GM12878 (cell line): Measurements from ENCODE around the gene ATP2A2.

ENCODE experiments used
- BHLHE40 ChIP-seq, 2 experiments: fragments of 450-650 bp in 1 of 2; IDR thresholded peaks; 2 replicates each; pipeline ENCODE4 v1.6.1; 2011 to 2017; ENCODE audit warnings: low read depth in 2 of 2, borderline replicate concordance in 1 of 2, improper control_type of control experiment in 1 of 2, low read length in 1 of 2, mild to moderate bottlenecking in 1 of 2
- CHD1 ChIP-seq: IDR thresholded peaks from 2 replicates; pipeline ENCODE4 v1.6.1; 2012; ENCODE audit warnings: low read depth, low read length, improper control_type of control experiment
- EZH2 ChIP-seq: IDR thresholded peaks from 2 replicates; pipeline ENCODE4 v1.6.1; 2012; ENCODE audit warnings: low read depth, mild to moderate bottlenecking, control low read depth, inconsistent platforms, low read length, borderline replicate concordance; ENCODE audit not compliant: control insufficient read depth
- KDM1A ChIP-seq: fragments of 200-600 bp; sonication (generic); IDR thresholded peaks from 2 replicates; pipeline ENCODE4 v1.6.1; 2016; ENCODE audit warnings: borderline replicate concordance
- MTA3 ChIP-seq: IDR thresholded peaks from 2 replicates; pipeline ENCODE4 v1.6.1; 2012; ENCODE audit warnings: low read length, inconsistent platforms, borderline replicate concordance
- NFIC ChIP-seq: IDR thresholded peaks from 2 replicates; pipeline ENCODE4 v1.6.1; 2012; ENCODE audit warnings: low read depth, mild to moderate bottlenecking, inconsistent platforms, low read length, moderate library complexity
- NFXL1 ChIP-seq: fragments of 450-650 bp; IDR thresholded peaks from 2 replicates; pipeline ENCODE4 v1.6.1; 2017; ENCODE audit warnings: antibody characterized with exemption, mild to moderate bottlenecking, borderline replicate concordance
- NR2C1 ChIP-seq: fragments of 450-650 bp; IDR thresholded peaks from 2 replicates; pipeline ENCODE4 v1.6.1; 2017; ENCODE audit warnings: antibody characterized with exemption, mild to moderate bottlenecking, moderate library complexity
- POLR2AphosphoS2 ChIP-seq: IDR thresholded peaks from 2 replicates; pipeline ENCODE4 v1.6.1; 2011; ENCODE audit warnings: low read depth, mild to moderate bottlenecking, low read length, improper control_type of control experiment, moderate library complexity
- POU2F2 ChIP-seq: IDR thresholded peaks from 3 replicates; pipeline ENCODE4 v1.6.1; 2011; ENCODE audit warnings: low read depth, mild to moderate bottlenecking, low read length, borderline replicate concordance
- TAF1 ChIP-seq: IDR thresholded peaks from 2 replicates; pipeline ENCODE4 v1.6.1; 2011; ENCODE audit warnings: mild to moderate bottlenecking, low read depth, low read length, borderline replicate concordance
- TF ChIP-seq, protein P1 (sequence below): fragments of 450-650 bp; IDR thresholded peaks from 2 replicates; pipeline ENCODE4 v1.6.1; 2018; ENCODE audit warnings: mild to moderate bottlenecking, low read depth, moderate library complexity; ENCODE audit not compliant: partially characterized antibody
- TF ChIP-seq, protein P2 (sequence below), 3 experiments: IDR thresholded peaks in 2 of 3; conservative IDR thresholded peaks in 1 of 3; 2 replicates each; pipeline ENCODE4 v1.5.1; 2011; ENCODE audit warnings: low read depth in 3 of 3, low read length in 3 of 3, mild to moderate bottlenecking in 3 of 3, control low read depth in 2 of 3, moderate library complexity in 2 of 3, inconsistent platforms in 1 of 3, mixed read lengths in 1 of 3; ENCODE audit not compliant: control insufficient read depth in 2 of 3, insufficient read depth in 1 of 3; ENCODE audit errors: extremely low read depth in 1 of 3

DNA sequence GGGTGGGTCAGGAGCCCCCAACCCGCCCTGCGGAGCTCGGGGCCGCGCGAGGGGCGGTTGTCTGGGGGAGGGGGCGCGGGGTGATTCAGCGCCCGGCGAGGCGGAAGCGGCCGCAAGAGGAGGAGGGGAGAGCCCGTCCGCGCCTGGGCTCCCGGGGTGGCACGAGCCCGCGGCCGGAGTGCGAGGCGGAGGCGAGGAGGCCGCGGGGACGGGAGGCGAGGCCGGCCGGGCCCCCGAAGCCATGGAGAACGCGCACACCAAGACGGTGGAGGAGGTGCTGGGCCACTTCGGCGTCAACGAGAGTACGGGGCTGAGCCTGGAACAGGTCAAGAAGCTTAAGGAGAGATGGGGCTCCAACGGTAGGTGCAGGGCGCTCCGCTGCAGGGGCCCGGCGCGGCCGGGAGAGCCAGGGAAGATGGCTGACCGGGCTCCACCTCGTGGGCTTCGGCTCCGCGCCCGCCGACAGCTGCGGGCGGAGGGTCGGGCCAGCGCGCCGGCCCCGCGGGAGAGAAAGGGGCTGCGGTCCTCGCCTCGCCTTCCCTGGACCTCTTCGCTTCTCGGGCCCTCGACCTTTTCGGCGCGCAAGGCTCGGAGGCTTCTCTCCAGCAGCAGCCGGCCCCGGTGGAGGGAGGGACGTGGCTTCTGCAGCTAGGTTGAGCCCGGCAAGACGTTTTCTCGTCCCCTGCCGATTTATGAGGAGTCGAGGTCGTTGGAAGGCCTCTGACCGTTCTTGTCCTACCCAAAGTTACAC, 677 bp downstream of the ATP2A2 start:
- no peak for TF ChIP-seq POU2F2
- TF ChIP-seq NFIC = no peak
- TF ChIP-seq KDM1A = no peak
- TF ChIP-seq TAF1 = peak; percentile 27; the same call in 1 of the 2 replicates
- peak; percentile 24 to 83; a peak in 3 of 4 replicates for TF ChIP-seq BHLHE40 (IDR thresholded peaks at IDR 0.05; ENCODE audit: borderline replicate concordance in 1 of 2, low read depth in 2 of 2, low read length in 1 of 2)
- no peak for TF ChIP-seq MTA3
- TF ChIP-seq NFXL1 = no peak
- TF ChIP-seq, protein P1, sequence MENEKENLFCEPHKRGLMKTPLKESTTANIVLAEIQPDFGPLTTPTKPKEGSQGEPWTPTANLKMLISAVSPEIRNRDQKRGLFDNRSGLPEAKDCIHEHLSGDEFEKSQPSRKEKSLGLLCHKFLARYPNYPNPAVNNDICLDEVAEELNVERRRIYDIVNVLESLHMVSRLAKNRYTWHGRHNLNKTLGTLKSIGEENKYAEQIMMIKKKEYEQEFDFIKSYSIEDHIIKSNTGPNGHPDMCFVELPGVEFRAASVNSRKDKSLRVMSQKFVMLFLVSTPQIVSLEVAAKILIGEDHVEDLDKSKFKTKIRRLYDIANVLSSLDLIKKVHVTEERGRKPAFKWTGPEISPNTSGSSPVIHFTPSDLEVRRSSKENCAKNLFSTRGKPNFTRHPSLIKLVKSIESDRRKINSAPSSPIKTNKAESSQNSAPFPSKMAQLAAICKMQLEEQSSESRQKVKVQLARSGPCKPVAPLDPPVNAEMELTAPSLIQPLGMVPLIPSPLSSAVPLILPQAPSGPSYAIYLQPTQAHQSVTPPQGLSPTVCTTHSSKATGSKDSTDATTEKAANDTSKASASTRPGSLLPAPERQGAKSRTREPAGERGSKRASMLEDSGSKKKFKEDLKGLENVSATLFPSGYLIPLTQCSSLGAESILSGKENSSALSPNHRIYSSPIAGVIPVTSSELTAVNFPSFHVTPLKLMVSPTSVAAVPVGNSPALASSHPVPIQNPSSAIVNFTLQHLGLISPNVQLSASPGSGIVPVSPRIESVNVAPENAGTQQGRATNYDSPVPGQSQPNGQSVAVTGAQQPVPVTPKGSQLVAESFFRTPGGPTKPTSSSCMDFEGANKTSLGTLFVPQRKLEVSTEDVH = no peak
- 0 out of 2 replicates have a peak, but pooled peaks have one; percentile 50 for TF ChIP-seq POLR2AphosphoS2
- TF ChIP-seq CHD1 = peak; percentile 66; the same call in 1 of the 2 replicates
- TF ChIP-seq NR2C1 = no peak
- TF ChIP-seq EZH2 = no peak
- TF ChIP-seq, protein P2, sequence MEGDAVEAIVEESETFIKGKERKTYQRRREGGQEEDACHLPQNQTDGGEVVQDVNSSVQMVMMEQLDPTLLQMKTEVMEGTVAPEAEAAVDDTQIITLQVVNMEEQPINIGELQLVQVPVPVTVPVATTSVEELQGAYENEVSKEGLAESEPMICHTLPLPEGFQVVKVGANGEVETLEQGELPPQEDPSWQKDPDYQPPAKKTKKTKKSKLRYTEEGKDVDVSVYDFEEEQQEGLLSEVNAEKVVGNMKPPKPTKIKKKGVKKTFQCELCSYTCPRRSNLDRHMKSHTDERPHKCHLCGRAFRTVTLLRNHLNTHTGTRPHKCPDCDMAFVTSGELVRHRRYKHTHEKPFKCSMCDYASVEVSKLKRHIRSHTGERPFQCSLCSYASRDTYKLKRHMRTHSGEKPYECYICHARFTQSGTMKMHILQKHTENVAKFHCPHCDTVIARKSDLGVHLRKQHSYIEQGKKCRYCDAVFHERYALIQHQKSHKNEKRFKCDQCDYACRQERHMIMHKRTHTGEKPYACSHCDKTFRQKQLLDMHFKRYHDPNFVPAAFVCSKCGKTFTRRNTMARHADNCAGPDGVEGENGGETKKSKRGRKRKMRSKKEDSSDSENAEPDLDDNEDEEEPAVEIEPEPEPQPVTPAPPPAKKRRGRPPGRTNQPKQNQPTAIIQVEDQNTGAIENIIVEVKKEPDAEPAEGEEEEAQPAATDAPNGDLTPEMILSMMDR (IDR thresholded peaks at IDR 0.05 in 2 of 3, conservative IDR thresholded peaks at IDR 0.05 in 1 of 3; ENCODE audit: control insufficient read depth in 2 of 3, extremely low read depth in 1 of 3, insufficient read depth in 1 of 3, low read depth in 3 of 3, low read length in 3 of 3) = no peak
